DMS114 treated with DMSO at 0.1 percent for 48 hours (cell line): Measurements from ENCODE around the gene LYPD3.
"Not testable (repeated sequence)": the region's sequence is repeated elsewhere in the genome, so short reads cannot be mapped to it uniquely, and the experiment has no call there.

Experiments
- DNase-seq: peaks from one replicate; lab custom pipeline; 2025; ENCODE audit not compliant: unreplicated experiment; lab: John Stamatoyannopoulos, UW

LYPD3 gene

DNA sequence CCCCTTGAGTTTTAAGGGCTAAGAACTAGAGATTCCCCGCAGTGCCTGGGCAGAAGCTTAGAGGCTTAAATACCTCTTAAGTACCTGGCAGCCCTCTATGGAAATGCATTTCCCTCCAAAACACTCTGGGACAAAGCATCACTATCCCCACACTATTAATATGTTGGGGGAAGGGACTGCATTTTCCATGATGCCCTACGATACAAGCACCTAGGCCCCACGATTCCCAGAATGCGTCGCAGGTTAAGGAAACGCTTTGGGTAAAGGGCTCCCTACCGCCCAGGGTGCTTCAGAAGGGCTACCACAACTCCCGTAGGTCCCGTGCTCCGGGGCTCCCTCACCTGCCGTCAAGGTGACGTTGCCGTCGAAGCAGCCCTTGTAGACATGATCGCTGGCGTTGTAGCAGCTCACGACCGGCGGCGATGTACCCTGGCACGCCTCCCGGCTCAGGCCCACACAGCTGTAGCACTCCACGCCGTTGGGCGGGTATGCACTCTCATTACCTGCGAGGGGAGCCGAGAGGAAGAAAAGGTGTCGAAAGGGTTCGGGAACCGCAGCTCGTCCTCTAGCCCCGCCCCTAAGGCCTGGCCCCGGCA, 2.5 kb downstream of the LYPD3 start:
- no peak for DNase-seq

- DNase-seq: no peak
Measured at GRCh38 chr19:43462383-43462782, 3.0 kb downstream of the LYPD3 start.

DNA sequence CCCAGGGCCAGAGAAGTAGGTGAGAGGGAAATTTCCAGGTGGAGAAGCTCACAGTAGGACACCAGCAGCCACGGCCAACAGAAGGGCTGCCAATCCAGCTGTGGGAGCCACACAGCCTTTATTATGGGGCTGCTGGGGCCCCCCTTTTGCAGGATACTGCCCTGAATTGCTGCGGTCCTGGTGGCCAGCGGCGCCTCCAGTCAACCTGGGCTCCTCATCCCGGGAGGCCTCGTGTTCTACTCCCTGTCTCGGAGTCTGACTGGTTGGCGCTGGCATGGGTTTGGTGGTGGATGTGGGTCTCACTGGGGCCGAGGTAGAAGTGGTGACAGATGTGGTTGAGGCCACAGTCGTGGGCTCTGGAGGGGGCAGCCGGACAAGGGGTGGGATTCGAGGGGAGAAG, 4.1 kb downstream of the LYPD3 start:
- DNase-seq: no peak

DNA sequence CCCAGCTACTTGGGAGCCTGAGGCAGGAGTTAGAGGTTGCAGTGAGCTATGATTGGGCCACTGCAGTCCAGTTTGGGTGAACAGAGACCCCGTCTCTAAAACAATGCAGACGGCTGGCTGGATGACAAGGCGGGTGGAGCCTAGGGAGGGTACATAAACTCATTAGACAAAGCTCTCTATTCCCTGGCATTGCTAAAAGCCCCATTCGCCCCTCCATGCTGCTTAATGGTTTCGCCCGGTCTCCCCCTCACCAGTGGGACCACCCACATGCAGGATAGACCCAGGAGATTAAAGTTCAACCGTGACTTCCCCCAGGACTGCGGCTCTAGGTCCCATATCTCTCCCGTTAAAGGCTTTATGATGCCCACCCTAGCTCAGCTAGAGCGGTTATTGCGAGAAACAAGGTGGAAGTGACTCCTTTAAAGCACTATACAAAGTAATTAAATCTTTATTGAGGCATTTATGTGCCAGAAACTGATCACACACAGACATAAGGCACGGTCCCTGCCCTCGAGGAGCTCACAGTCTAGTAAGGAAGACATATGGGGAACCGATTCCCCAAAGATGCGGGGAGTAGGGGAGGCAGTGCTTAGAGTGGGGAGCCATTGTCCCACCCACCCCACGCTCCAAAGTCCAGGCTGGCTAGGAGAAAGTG, 4.9 kb downstream of the LYPD3 start:
- no peak for DNase-seq

DNA sequence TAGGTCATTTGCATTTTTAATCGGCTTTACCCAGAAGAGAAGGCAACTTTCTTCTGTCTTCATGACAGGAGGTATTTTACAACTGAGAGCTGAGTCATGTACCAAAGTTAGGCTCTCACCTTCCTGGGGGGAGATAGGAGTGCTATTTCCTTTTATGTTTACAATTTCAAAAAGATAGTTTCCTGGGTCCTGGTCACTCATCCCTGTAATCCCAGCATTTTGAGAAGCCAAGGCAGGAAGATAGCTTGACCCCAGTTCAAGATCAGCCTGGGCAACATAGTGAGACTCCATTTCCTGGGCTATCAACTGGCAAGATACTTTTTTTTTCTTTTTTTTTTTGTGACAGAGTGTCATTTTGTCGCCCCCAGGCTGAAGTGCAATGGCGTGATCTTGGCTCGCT, 7.6 kb downstream of the LYPD3 start:
- DNase-seq: no peak

DNA sequence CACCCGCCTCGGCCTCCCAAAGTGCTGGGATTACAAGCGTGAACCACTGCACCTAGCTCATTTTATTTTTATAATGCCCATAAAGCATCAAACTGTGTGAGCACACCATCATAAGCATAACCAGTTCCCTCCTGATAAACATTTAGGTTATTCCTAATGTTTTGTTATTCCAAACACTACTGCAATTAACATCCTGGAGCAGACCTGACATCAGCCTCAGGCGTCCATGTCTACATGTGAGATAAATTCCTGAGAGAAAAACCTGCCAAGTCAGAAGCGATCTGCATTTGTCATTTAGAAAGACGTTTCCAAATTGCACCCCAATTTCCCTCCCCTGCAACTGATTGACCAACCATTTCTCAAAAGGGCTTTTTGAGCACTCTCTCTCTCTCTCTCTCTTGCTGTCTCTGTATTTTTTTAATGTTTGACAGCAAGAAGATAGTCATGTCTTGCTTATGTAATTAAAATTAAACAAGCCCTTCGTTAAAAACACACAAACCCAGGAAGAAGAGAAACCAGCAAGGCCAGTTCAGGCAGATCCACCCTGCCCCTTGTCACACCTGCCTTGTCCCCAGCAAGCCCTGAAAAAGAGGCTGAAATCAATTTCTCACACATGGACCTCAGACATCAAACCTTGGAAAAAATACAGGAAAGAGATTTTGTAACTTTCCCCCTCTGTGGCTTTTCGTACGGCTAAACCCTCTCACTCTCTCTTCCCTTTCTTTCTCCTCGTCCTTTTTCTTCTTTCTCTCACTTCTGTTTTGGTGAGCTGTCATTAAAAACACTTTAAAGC, 9.9 kb downstream of the LYPD3 start:
- no peak for DNase-seq

GRCh38 chr19:43454031-43454430, 11.4 kb downstream of the LYPD3 start:
- DNase-seq: no peak

- no peak for DNase-seq
Measured at GRCh38 chr19:43452582-43452981, 12.8 kb downstream of the LYPD3 start.

GRCh38 chr19:43450545-43450997, 14.8 kb downstream of the LYPD3 start:
- no peak for DNase-seq

GRCh38 chr19:43447655-43448054, 17.8 kb downstream of the LYPD3 start:
- DNase-seq: no peak

GRCh38 chr19:43446746-43447489, 18.5 kb downstream of the LYPD3 start:
- DNase-seq: peak; percentile 71

GRCh38 chr19:43445426-43445825, 20.0 kb downstream of the LYPD3 start:
- no peak for DNase-seq

DNA sequence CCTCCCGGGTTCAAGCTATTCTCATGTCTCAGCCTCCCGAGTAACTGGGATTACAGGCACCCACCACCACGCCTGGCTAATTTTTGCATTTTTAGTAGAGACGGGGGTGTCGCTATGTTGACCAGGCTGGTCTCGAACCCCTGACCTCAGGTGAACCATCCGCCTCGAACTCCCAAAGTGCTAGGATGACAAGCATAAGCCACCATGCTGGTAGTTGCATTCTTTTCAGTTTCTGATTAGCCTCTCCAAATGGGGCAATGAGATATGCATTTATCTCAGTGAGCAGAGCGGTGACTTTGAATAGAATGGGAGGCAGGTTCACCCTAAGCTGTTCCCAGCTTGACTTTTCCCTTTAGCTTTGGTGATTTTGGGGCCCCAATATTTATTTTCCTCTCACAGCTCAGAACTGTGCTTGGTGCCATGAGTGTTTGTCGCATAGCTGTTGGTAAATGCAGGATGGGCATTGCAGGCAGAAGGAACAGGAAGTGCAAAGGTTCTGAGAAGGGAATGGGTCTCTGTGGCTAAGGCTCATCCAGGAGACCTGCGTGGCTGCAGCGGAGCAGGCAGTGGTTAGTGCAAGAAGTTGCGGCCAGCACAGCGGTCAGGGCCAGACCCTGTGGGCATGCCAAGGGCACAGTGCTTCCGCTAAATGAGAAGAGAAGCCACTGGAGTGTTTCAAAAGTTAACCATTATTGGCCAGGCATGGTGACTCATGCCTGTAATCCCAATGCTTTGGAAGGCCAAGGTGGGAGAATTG, 20.7 kb downstream of the LYPD3 start:
- no peak for DNase-seq

- DNase-seq: not testable (repeated sequence)
Measured at GRCh38 chr19:43444091-43444490, 21.3 kb downstream of the LYPD3 start.

- DNase-seq: no peak
Measured at GRCh38 chr19:43441716-43442115, 23.7 kb downstream of the LYPD3 start.

- no peak for DNase-seq
Measured at GRCh38 chr19:43439709-43440063, 25.7 kb downstream of the LYPD3 start.

DNA sequence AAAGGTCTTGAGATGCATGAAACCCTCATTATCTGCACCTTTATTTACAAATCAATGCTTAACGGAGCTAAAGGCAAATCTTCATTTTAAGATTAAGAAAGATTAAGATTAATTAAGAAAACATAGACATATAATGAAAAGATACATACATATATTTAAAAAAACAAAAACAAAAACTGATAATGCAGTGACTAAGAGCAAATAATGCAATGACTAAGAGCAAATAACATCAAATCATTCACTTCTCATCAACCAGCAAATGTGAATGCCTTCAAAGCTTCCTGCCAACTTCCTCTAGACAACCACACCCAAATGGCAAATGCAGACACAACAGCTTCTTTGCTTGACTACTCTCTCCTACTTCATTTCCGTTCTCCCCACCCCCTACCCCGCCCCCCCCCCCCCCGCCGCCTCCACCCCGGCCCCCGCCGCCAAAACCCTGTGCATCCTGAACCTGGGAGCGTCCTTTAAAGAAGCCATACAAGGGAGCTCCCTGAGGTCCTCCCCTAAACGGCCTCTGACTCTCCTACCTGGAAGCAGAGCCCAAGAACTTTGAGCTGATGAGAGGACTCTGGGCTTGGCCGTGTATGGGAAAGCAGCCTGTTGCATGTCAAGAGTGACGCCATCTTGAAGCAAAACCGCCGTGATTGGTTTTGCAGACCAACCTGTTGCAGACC, 26.2 kb downstream of the LYPD3 start:
- DNase-seq: no peak

- no peak for DNase-seq
Measured at GRCh38 chr19:43438291-43439031, 26.9 kb downstream of the LYPD3 start.

- DNase-seq: no peak
Measured at GRCh38 chr19:43437712-43438111, 27.7 kb downstream of the LYPD3 start.

DNA sequence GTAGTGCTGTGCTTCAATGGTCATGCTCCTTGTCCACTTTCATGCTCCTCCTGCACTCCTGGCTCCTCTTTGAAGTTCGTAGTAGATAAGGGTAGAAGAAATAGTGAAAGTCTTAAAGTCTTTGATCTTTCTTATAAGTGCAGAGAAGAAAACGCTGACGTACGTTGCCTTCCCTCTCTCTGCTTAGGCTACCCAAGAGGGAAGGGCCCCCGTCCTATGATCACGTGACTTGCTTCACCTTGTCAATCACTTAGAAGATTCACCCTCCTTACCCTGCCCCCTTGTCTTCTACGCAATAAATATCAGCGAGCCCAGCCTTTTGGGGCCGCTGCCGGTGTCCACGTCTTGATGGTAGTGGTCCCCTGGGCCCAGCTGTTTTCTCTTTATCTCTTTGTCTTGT, 28.1 kb downstream of the LYPD3 start:
- not testable (repeated sequence) for DNase-seq
